Frontal cortex (tissue), 4 donors: ENCODE results near the gene ZFHX3. TPM values are rescaled to one million over a fixed set of nuclear protein-coding genes. Genes with fewer than 3 reads are reported as not detected.

Experiments used
- DNase-seq, 2 donors: peaks; one replicate each; pipeline ENCODE4 v3.0.0; 2012; ENCODE audit warnings: low spot score in 2 of 2
- FAIRE-seq: peaks from 2 replicates; lab custom pipeline; 2012; peaks lifted over from hg19 to GRCh38; lab: Jason Lieb, UNC
- total RNA-seq: library from RNA; depleted of rRNA; stranded (reverse); fragments of >200 nt; gene quantifications from one replicate; pipeline ENCODE4 v1.2.3, GENCODE V29; 2014
- donor health status: control.
- donor health status: control.
- donor health status: control.

ZFHX3 gene
- total RNA-seq, 1 donor from 2014 or later = 4.9 TPM

GRCh38 chr16:72942021-72942420 lies 105.9 kb downstream of the ZFHX3 start:
- DNase-seq = no peak
- FAIRE-seq = no peak

- FAIRE-seq (no peak), DNase-seq (no peak)
Observed at GRCh38 chr16:72940886-72941285, 107.0 kb downstream of the ZFHX3 start.

GRCh38 chr16:72939247-72939646 lies 108.7 kb downstream of the ZFHX3 start:
- DNase-seq = no peak
- FAIRE-seq = no peak

- DNase-seq (peak in 1 of 2 donors; percentile 58), FAIRE-seq (no peak)
Observed at GRCh38 chr16:72938795-72939164, 109.1 kb downstream of the ZFHX3 start.

GRCh38 chr16:72937916-72938794 lies 109.8 kb downstream of the ZFHX3 start:
- DNase-seq = no peak
- no peak for FAIRE-seq

GRCh38 chr16:72937360-72937759 lies 110.6 kb downstream of the ZFHX3 start:
- FAIRE-seq (no peak), DNase-seq (no peak)

GRCh38 chr16:72936408-72936807 lies 111.5 kb downstream of the ZFHX3 start:
- FAIRE-seq (no peak), DNase-seq (no peak)

- DNase-seq (no peak), FAIRE-seq (no peak)
Observed at GRCh38 chr16:72935896-72936295, 112.0 kb downstream of the ZFHX3 start.

GRCh38 chr16:72934636-72935403 lies 113.1 kb downstream of the ZFHX3 start:
- FAIRE-seq (no peak), DNase-seq (no peak)

- FAIRE-seq (no peak), DNase-seq (no peak)
Observed at GRCh38 chr16:72932677-72933335, 115.1 kb downstream of the ZFHX3 start.

- FAIRE-seq = no peak
- no peak for DNase-seq
Observed at GRCh38 chr16:72932050-72932449, 115.9 kb downstream of the ZFHX3 start.

GRCh38 chr16:72930396-72930795 lies 117.5 kb downstream of the ZFHX3 start:
- FAIRE-seq = no peak
- no peak for DNase-seq

- FAIRE-seq = no peak
- DNase-seq = no peak
Observed at GRCh38 chr16:72928090-72928981, 119.6 kb downstream of the ZFHX3 start.

- DNase-seq = no peak
Observed at GRCh38 chr16:72927199-72928089, 120.5 kb downstream of the ZFHX3 start.

GRCh38 chr16:72926177-72927070 lies 121.5 kb downstream of the ZFHX3 start:
- no peak for DNase-seq

More at GRCh38 chr16:72927199-72928089, 120.5 kb downstream of the ZFHX3 start:
- FAIRE-seq = no peak

GRCh38 chr16:72925631-72925979 lies 122.3 kb downstream of the ZFHX3 start:
- DNase-seq (no peak), FAIRE-seq (no peak)

More at GRCh38 chr16:72926177-72927070, 121.5 kb downstream of the ZFHX3 start:
- FAIRE-seq = no peak

GRCh38 chr16:72924927-72925630 lies 122.8 kb downstream of the ZFHX3 start:
- FAIRE-seq = no peak
- DNase-seq = no peak
